Purkinje cell (primary cell): ENCODE measurements around the gene PDSS2. TPM values are rescaled to one million over a fixed set of nuclear protein-coding genes. Genes with fewer than 3 reads are reported as not detected.

ENCODE experiments used
- polyA plus RNA-seq: library from polyadenylated mRNA; unstranded; fragments of >200 nt; fragmentation: Nextera tagmentation; gene quantifications from 2 replicates; pipeline ENCODE4 v1.2.1, GENCODE V29; 2014

PDSS2 gene, protein sequence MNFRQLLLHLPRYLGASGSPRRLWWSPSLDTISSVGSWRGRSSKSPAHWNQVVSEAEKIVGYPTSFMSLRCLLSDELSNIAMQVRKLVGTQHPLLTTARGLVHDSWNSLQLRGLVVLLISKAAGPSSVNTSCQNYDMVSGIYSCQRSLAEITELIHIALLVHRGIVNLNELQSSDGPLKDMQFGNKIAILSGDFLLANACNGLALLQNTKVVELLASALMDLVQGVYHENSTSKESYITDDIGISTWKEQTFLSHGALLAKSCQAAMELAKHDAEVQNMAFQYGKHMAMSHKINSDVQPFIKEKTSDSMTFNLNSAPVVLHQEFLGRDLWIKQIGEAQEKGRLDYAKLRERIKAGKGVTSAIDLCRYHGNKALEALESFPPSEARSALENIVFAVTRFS
- polyA plus RNA-seq, result 4.8 and 5.4 TPM in 2 replicates

DNA sequence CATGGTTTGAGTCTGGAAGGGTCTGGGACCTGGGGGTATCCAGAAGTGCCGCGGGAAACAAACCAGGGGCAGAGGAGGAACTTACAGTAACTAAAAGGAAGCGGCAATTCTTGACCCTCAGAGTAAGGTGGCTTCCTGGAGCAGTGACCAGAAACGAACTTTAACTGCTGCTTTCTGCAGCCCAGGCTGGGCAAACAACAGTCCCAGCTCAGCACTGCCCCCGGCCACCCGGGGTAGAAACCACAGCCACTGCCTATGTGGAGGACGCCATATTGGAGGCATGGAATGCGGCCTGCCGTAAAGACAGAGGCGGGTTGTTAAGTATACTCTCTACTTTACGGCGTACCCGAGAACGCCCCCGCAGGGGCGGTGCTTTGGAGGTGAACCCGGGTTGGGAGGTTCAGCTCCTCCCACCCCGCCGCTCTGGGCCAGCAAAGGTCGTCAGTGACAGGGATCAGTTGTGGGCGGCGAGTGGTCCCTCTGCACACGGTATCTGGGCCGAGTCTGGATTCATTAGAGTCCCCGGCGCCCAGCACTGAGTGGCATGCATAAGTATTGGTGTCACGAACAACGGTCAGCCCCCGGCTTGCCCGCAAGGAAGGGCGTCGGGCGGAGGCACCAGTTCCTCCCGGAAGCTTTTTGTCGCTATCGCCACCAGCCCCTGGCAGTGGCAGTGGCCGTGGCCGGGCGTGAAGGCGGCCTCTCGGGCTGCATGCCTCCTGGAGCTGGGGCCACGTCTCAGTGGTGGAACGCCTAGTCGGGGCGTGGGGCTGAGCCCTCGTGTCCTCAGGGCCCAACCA, at the start of gene PDSS2:
Gene PDSS2, minus strand, starts transcription at position 282 of the 800 bp plus-strand sequence. Its CDS starts 279 bp downstream, at position 3.

DNA sequence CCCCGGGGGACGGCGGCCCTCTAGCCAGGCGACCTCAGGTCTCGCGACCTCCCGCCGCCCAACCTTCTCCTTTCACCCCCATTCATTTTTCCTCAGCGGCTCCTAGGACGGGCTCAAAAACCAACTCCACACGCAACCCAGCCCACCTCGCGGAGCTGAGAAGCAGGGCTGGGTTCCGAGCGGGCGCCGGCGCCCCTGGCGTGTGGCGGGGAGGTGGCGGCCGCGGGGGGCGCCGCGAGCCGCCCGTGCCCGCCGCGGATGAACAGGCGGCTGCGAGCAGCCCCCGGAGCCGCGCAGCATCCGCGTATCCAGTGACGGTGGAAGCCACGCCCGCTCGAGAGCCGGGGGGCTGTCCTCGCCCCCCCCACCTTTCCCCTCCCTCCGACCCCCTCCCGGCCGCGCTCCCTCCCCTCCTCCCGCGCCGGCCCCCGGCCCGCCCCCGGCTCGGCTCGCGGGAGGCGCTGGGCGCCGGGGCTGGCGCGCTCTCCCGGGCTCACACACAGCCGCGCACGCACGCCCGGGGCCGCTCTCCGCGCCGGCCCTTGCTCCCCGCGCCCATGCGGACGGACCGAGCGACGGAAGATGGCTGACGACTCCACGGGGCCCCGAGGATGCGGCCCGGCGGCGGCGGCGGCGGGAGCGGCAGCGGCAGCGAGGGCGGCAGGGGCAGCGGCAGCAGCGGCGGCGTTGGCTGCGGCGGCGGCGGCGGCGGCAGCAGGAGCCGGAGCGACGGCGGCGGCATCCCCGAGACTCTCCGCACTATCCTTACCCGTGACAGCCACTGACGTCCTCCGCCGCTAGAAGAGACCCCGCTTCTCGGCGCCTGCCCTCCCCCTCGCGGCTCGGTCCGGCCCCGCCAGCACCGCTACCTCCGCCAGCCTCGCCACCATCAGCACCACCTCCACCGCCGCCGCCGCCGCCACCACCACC, 30.5 kb upstream of the PDSS2 start, which contains the start of gene SOBP:
Gene SOBP, plus strand, starts transcription at position 482 of the 930 bp plus-strand sequence. CDS start 500 bp downstream, outside the sequence.

DNA sequence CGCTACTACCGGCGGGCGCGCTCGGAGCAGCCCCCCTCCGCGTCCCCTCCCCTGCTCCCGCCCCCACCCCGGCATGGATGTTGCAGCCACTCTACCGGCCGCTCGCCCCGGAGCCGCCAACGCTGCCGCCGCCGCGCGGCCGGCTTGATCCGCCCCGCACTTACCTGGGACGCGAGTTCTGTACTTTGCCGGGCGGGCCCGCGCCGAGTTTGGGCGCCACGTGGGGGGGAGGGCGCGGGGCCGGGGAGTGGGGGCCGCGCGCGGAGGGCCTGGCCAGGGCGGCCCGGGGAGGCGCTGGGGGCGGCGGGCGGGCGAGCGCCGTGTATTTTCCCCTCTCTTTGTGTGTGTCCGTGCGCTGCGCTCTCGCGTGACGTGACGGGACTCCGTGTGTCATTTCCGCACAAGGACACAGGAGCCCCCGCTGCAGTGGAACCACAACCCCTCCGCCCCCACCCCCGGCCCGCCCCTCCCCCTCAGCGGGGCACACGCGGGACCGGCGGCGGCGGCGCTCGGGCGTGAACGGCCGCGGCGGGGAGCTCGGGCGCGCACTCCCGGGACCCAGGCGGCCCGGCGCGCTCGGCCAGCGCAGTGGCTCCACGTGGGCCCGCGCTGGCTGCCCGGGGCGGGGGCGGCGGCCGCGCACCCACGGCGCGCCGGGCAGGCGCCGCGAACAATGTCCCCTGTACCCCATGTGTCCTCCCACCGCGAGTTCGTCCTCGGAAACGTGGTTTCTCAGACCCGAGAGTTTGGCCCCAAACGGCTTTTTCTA, 344.3 kb downstream of the PDSS2 start, which contains the start of gene BEND3:
Gene BEND3, minus strand, starts transcription at position 590 of the 769 bp plus-strand sequence. CDS start 16,230 bp downstream, outside the sequence.

Other genes with a start within 250 kb of the PDSS2 start
- gene SOBP, start 30.6 kb upstream of the PDSS2 start, polyA plus RNA-seq, result 13.1 and 13.2 TPM in 2 replicates